ENCODE results near the gene TLCD5. TPM values are rescaled to one million over a fixed set of nuclear protein-coding genes. Genes with fewer than 3 reads are reported as not detected.

TLCD5 gene
- total and polyA plus RNA-seq, 7 donors: 0.60 to 7.2 (median 3.7) TPM; not detected in 1

DNA sequence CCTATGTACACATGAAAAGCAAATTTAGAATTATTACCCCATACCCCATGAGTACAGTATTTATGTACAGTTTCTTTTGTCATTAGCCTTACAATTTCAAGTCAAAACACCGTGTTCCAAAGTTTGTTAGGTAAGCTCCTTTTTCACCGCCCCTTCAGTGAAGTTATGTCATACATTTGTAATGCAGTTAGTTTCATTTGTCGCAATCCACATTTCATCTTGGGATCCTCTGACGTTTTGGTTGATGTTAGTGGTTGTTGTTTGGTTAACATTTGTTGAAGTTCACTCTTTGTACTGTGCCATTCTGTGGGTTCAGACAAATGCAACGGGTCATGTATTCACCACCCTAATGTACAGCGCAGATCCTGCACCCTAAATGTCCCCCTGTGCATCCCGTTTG, 56.3 kb downstream of the TLCD5 start:
- 88 to 89% methylated on average over 7 of the region's 7 CpGs for WGBS, 2 donors
- TF ChIP-seq POLR2A (IDR thresholded peaks at IDR 0.05): no peak
- no peak for TF ChIP-seq EP300 (IDR thresholded peaks at IDR 0.05)
- TF ChIP-seq, protein P1, sequence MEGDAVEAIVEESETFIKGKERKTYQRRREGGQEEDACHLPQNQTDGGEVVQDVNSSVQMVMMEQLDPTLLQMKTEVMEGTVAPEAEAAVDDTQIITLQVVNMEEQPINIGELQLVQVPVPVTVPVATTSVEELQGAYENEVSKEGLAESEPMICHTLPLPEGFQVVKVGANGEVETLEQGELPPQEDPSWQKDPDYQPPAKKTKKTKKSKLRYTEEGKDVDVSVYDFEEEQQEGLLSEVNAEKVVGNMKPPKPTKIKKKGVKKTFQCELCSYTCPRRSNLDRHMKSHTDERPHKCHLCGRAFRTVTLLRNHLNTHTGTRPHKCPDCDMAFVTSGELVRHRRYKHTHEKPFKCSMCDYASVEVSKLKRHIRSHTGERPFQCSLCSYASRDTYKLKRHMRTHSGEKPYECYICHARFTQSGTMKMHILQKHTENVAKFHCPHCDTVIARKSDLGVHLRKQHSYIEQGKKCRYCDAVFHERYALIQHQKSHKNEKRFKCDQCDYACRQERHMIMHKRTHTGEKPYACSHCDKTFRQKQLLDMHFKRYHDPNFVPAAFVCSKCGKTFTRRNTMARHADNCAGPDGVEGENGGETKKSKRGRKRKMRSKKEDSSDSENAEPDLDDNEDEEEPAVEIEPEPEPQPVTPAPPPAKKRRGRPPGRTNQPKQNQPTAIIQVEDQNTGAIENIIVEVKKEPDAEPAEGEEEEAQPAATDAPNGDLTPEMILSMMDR (IDR thresholded peaks at IDR 0.05): no peak
- TF ChIP-seq POLR2AphosphoS5 (IDR thresholded peaks at IDR 0.05): no peak
- Histone ChIP-seq H3K4me3 (no peak overlapping the region), H3K36me3 (no peaks in the 10 kb centered on the region), H3K27ac (no peak overlapping the region), H3K4me1 (peaks cover 0 to 76% (median 58%) of the 10 kb centered on the region in 4 donors), H3K27me3 (no peaks in the 10 kb centered on the region), H3K9me3 (no peaks in the 10 kb centered on the region)
- no peak for DNase-seq
- intact Hi-C loops (cut with DNase I): no loop called here

Small RNA genes lying within 50 kb of the gene (small RNA-seq; reads per million reads assigned to genes)
- 37.2 to 997 (median 149) reads per million in 3 donors for gene RF00100

Other genes starting within 250 kb of the TLCD5 start
- 1 to 10 TPM in 3 of 4 donors, under 1 TPM in 1; 0.33 to 6.9 (median 1.1) TPM for gene TRIM29, start 187.2 kb upstream of the TLCD5 start, total RNA-seq
- gene TRIM29, start 187.2 kb upstream of the TLCD5 start, polyA plus RNA-seq: 1 to 10 TPM; 6.0 to 8.5 (median 7.2) TPM
- gene OAF, start 114.3 kb upstream of the TLCD5 start, total RNA-seq: 10 to 100 TPM; 23.5 to 44.3 (median 41.2) TPM
- 10 to 100 TPM; 51.2 to 94.3 (median 74.7) TPM for gene OAF, start 114.3 kb upstream of the TLCD5 start, polyA plus RNA-seq
- gene POU2F3, start 85.2 kb upstream of the TLCD5 start, total RNA-seq: not detected
- 1 to 10 TPM in 2 of 3 donors, under 1 TPM in 1; 0.92 to 1.8 (median 1.3) TPM for gene POU2F3, start 85.2 kb upstream of the TLCD5 start, polyA plus RNA-seq
- 100 to 1,000 TPM in 2 of 4 donors, 10 to 100 TPM in 2; 80.5 to 129 (median 94.8) TPM for gene ARHGEF12, start 11.1 kb downstream of the TLCD5 start, total RNA-seq
- 10 to 100 TPM; 18.6 to 25.2 (median 22.8) TPM for gene ARHGEF12, start 11.1 kb downstream of the TLCD5 start, polyA plus RNA-seq
- under 1 TPM in 2 of 4 donors, not detected in 2; 0.27 to 0.36 TPM for gene GRIK4, start 186.4 kb downstream of the TLCD5 start, total RNA-seq
- under 1 TPM in 1 of 3 donors, not detected in 2; 0.10 TPM for gene GRIK4, start 186.4 kb downstream of the TLCD5 start, polyA plus RNA-seq